ENCODE measurements around the gene FLCN.
A peak's percentile ranks its signal among the peaks of the same experiment; 100 is the strongest.

The FLCN gene

GRCh38 chr17:17205368-17206123 is 31.4 kb downstream of the FLCN start:
- H3K27me3 ChIP-seq (ENCODE audit: insufficient read depth, poor library complexity, severe bottlenecking): no peaks in the 10 kb centered on the region
- peak overlapping the region; percentile 64 for H3K4me3 ChIP-seq (replicated peaks; ENCODE audit: insufficient read depth, low read length)
- peak; percentile 24 to 30 for DNase-seq (ENCODE audit: low read depth in 1 of 2, low spot score in 1 of 2)
- H3K27ac ChIP-seq (replicated peaks): peak overlapping the region; percentile 82
- TF ChIP-seq CTCF (IDR thresholded peaks at IDR 0.05; ENCODE audit: insufficient read depth, low read length) (no peak), REST (IDR thresholded peaks at IDR 0.05; ENCODE audit: insufficient replicate concordance, low read depth) (no peak), POLR2AphosphoS5 (IDR thresholded peaks at IDR 0.05; ENCODE audit: low read depth) (no peak), SPI1 (IDR thresholded peaks at IDR 0.05; ENCODE audit: borderline replicate concordance, low read depth) (no peak), GABPA (IDR thresholded peaks at IDR 0.05; ENCODE audit: low read depth) (no peak)

GRCh38 chr17:17204635-17205231 is 32.2 kb downstream of the FLCN start:
- Histone ChIP-seq H3K27ac (replicated peaks) (peak overlapping the region; percentile 82), H3K27me3 (ENCODE audit: insufficient read depth, poor library complexity, severe bottlenecking) (no peaks in the 10 kb centered on the region), H3K4me3 (replicated peaks; ENCODE audit: insufficient read depth, low read length) (peak overlapping the region; percentile 64)
- TF ChIP-seq REST (IDR thresholded peaks at IDR 0.05; ENCODE audit: insufficient replicate concordance, low read depth): no peak
- TF ChIP-seq POLR2AphosphoS5 (IDR thresholded peaks at IDR 0.05; ENCODE audit: low read depth): 0 out of 2 replicates have a peak, but pooled peaks have one; percentile 15
- TF ChIP-seq SPI1 (IDR thresholded peaks at IDR 0.05; ENCODE audit: borderline replicate concordance, low read depth): no peak
- TF ChIP-seq CTCF (IDR thresholded peaks at IDR 0.05; ENCODE audit: insufficient read depth, low read length): no peak
- no peak for TF ChIP-seq GABPA (IDR thresholded peaks at IDR 0.05; ENCODE audit: low read depth)
- peak in 1 of 2 experiments; percentile 5 for DNase-seq (ENCODE audit: low read depth in 1 of 2, low spot score in 1 of 2)

- Histone ChIP-seq H3K27ac (replicated peaks) (peak overlapping the region; percentile 82), H3K4me3 (replicated peaks; ENCODE audit: insufficient read depth, low read length) (peak overlapping the region; percentile 64), H3K27me3 (ENCODE audit: insufficient read depth, poor library complexity, severe bottlenecking) (no peaks in the 10 kb centered on the region)
- DNase-seq (ENCODE audit: low read depth in 1 of 2, low spot score in 1 of 2): peak in 1 of 2 experiments; percentile 17
- TF ChIP-seq REST (IDR thresholded peaks at IDR 0.05; ENCODE audit: insufficient replicate concordance, low read depth) (no peak), CTCF (IDR thresholded peaks at IDR 0.05; ENCODE audit: insufficient read depth, low read length) (no peak), GABPA (IDR thresholded peaks at IDR 0.05; ENCODE audit: low read depth) (no peak), SPI1 (IDR thresholded peaks at IDR 0.05; ENCODE audit: borderline replicate concordance, low read depth) (no peak), POLR2AphosphoS5 (IDR thresholded peaks at IDR 0.05; ENCODE audit: low read depth) (no peak; the same call in 1 of the 2 replicates)
These were observed 32.9 kb downstream of the FLCN start for GRCh38 chr17:17204041-17204591.
